HG02642 (cell line): ENCODE measurements around the gene DCAF12.
"Not testable (repeated sequence)": the region's sequence is repeated elsewhere in the genome, so short reads cannot be mapped to it uniquely, and the experiment has no call there.

Source experiments
- ATAC-seq: cut with Tn5 transposase; IDR thresholded peaks from one replicate; pipeline ENCODE4 v1.9.1; 2021; ENCODE audit warnings: mild to moderate bottlenecking; ENCODE audit not compliant: unreplicated experiment, poor library complexity

DCAF12 gene

DNA sequence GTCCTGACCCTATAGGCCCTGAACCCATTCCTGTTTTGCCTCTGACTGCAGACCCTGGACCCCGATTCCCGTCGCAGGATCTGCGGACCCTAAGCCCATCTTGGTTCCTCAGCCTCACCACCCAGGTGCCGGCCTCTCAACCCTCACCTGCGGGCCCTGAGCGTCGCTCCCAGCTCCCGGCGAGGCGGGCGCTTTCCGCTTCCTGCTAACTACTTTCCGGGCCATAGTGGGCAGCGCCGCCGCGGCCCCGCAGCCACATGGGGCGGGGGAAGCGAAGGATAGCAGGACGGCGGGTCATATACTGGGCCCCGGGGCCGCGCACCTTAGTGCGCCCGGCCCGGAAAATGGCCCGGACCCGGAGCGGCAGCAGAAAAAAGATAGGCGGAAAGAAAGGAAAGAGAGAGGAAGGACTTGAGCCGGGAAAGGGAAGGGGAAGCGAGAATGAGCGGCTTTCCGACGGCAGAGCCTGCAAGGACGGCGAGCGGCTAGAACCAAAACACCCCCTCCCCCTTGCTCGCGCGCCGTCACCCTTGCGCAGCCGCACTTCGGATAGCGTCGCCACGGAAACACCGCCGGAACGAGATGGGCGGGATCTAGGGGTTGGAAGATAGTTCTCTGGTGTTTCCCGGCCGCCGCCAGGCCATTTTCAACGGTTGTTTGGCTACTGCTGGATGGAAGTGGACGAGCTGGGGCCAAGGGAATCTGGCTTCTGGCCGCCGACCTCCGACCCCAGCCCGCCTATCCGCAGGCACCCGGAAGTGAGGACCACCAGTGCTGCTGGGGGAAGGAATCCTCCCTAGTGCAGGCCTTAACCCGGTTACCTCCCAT is at the start of gene DCAF12:
TSS of gene DCAF12 (minus strand) at position 492 of the 828 bp plus-strand sequence. CDS start at position 225, 267 bp downstream.
- ATAC-seq = peak; percentile 85

DNA sequence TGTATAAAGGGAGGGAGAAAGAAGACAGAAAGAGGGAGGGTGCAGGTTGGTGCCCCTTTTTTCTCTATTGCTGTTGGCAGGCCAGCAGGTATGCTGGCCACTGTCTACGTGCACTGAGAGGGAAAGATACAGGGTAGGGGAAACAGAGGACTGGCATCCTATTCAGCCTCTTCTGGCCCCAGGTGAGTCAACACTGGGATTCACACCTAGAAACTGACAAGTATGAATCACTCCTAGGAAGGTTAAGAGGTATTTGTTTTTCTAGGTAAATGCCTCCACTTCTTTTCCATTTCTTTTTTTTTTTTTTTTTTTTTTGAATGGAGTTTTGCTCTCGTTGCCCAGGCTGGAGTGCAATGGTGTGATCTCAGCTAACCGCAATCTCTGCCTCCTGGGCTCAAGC is 49.6 kb upstream of the DCAF12 start:
- ATAC-seq = no peak

DNA sequence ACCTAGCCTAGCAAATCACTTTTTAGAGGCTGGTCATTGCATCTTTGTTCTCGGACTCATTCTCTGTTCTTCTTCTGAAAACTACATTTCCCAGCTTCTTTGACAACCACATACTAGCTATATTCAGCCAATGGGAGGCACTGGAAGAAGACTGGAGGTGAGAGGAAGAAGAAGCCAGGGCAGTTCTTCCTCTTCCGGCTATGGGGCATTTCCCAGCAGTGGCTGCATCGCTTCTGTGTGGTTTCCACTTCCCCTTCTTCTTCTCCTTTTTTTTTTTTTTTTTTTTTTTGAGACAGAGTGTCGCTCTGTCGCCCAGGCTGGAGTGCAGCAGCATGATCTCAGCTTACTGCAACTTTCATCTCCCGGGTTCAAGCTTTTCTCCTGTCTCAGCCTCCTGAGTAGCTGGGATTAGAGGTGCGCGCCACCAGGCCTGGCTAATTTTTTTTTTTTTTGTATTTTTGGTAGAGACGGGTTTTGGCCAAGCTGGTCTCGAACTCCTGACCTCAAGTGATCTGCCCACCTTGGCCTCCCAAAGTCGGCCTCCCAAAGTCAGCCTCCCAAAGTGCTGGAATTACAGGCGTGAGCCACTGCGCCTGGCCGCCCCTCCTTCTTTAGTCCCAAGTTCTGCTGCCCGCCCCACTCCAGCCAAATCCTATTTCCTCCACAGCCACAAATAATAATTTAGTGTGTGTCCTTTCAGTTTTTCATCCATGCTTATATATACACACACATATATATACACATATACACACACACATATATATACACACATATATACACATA is 45.4 kb upstream of the DCAF12 start:
- peak; percentile 71 for ATAC-seq

DNA sequence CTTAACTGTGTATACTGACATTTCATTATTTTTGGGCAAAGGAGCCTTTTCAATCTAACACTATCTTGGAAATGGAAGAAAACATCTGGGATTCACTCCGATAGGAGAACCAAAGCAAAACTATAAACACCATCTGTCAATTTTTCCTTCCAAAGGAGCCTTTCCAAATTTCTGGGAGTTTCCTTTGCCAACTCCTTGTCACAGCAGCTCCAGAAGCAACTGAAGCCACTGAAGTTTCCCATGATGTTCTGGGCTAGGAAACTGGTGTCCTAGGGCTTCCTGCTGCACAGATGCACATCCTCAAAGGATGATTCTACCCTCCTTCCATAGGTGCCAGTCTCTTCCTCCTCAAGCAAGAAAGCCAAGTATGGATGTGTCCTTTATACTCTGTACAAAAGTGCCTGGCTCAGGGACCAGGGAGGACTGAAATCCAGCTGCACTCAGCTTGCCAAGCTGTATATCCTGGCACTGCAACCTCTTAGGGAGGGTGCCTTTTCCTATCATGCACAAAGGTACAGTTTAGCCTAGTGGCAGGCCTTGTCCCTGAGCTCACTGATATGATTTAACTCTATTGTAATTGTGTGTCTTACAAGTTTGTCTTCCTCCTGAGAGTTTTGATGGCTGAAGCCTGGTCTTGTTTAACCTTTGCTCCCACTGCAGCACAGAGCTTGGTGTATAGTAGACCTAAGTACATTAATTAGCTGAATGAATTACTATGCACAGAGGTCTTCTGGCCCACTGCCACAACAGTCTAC is 43.9 kb upstream of the DCAF12 start:
- no peak for ATAC-seq

DNA sequence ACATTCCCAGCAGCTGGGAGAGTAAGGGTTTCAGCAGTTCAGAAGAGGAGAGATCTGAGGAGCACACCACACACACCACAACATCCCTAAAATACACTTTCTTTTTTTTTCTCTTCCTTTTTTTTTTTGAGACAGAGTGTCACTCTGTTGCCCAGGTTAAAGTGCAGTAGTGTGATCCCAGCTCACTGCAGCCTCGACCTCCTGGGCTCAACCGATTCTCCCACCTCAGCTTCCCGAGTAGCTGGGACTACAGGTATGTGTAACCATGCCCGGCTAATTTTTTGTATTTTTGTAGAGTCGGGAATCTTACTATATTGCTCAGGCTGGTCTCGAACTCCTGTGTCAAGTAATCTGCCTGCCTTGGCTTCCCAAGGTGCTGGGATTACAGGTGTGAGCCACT is 42.6 kb upstream of the DCAF12 start:
- no peak for ATAC-seq

DNA sequence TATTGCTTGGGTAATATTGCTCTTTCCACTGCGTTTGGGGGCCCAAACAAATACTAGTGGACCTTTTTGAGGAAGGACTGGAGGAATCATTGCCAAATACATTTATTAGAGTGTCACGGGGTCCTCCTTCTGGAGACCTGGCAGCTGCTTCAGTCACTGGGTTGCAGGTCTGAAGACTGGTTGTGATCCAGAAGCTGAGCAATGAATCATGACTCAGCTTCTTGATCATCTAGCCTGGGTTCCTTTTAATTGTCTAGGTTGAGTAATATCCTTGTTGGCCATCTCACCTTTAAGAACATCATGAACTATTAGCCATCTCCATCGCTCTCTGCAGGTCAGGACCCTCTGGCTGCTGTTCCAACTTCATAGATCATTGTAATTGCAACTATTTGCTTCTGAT is 36.9 kb upstream of the DCAF12 start:
- no peak for ATAC-seq

DNA sequence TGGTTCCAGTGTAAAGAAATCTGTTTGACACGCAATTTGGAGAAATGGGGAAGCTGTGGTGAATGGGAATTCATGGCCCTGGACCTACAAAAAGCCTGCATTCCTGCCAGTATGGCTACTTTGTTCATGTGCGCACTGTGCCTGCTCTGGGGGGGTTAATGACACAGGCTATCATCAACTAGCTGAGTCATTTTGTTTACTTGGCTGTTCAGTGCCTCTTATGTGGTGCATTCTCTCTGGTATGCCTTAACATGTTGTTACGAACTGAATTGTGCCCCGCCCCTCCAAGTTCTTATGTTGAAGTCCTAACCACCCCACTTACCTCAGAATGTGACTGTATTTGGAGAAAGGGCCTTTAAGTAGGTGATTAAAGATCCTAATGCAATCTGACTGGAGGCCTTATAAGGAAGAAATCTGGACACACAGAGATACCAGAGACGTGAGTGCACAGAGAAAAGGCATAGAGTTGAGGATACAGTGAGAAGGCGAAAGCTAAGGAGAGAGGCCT is 31.9 kb upstream of the DCAF12 start:
- ATAC-seq = no peak

DNA sequence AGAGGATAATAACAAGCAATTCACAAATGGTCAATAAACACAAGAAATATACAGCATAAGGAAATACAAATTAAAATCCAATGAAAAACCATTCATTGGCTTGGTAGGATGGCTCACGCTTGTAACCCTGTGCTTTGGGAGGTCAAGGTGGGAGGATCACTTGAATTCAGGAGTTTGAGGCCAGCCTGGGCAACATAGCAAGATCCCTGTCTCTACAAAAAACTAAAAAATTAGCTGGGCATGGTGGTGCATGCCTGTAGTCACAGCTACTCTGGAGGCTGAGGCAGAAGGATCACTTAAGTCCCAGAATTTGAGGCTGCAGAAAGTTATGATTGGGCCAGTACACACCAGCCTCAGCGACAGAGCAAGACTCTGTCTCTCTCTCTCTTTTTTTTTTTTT is 31.4 kb upstream of the DCAF12 start:
- ATAC-seq = no peak

DNA sequence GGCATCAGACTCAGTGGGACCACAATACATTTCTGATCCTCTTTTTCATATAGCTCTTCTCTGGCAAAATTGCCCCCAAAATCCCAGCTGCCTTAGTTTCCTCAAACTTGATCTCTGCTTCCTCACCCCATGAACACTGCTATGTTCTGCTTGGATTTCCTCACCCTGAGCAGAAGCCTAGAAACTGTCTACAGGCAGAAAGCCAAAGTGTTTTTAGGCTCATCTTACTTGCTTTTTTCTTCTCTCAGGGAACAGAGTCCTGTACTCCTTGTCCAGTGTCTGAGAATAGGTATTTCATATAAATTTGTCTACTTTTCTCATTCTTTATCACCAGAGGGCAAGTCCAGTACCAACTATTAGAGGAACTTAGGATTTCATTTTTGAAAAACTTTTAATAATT is 30.8 kb upstream of the DCAF12 start:
- no peak for ATAC-seq

DNA sequence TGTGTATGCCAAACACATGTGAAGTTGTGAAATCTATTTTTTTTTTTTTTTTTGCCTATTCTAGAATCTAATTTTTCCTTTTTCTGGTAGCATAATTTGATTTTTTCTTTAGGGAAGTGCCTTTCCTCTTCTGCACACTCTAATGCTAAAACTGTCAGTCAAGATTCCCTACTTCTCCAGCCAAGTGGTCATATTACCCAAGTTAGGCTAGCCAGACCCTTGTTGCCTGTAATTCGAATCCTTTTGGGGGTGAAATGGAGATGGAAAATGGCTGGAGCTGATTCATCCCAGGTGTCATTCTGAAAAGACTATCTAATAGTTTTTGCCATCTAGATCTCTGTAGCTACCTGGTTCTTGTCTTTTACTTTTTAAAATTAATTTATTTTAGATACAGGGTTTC is 27.6 kb upstream of the DCAF12 start:
- ATAC-seq = no peak

DNA sequence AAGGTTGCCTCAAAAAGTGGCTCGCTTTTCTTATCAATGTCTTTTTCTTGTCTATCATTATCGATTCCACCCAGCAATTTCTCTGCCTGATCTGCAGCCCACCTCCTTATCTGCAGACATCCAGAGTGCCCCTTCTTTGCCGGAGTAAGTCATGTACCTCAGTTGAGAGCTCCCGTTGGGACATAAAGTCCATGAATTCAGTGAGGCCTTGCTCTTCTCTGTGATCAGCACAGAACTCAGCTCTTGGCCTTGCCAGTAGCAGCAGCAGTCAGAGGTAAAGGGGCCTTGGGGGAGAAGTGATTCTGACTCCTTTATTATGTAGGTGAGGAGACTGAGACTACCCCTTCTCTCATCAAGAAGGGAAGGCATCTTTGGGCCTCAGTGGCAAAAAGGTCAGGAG is 24.9 kb upstream of the DCAF12 start:
- no peak for ATAC-seq

DNA sequence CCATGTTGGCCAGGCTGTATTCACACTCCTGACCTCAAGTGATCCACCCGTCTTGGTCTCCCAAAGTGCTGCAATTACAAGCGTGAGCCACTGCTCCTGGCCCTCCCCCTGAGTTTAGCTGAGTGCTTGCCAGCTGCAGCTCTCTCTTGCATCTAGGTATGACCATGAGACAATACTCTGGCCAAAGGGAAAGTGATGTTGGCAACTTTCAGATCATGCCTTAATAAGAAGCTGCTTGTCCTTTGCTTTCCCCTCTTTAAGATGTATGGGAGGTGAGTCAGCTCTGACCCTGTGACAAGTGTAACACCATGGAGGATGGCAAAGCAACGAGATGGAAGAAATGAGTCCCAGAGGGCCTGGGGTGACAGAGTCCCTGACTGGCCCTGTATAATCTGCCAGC is 18.7 kb upstream of the DCAF12 start:
- ATAC-seq = no peak

DNA sequence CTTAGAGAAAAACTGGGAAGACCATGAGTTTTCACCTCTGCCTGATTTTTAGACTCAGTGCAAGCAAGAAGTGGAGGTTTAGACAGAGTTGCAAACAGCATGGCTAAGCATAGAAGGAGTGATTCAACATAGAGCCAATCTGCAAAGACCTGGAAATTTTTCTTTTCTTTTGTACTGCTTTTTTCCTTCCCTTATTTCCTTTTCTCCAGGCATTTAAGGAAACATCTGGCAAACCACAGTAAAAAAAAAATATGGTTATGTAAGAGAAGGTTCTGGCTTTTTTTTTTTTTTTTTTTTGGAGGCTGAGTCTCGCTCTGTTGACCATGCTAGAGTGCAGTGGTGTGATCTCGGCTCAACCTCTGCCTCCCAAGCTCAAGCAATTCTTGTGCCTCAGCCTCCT is 16.6 kb upstream of the DCAF12 start:
- no peak for ATAC-seq

DNA sequence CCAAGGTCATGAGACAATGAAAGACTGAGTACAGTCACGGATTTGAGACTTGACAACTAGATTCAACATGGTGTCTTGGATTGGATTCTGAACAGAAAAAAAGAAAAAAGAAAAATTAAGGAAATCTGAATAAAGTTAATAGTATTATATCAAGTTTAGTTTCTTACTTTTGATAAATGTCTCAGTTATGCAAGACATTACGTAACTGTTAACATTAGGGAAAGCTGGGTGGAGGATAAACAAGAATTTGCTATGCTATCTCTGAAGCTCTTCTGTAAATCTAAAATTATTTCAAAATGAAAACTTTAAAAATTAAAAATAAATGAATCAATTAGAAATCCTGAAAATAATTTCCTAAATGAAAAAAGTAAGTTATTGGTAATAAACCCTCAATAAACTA is 14.4 kb upstream of the DCAF12 start:
- no peak for ATAC-seq

DNA sequence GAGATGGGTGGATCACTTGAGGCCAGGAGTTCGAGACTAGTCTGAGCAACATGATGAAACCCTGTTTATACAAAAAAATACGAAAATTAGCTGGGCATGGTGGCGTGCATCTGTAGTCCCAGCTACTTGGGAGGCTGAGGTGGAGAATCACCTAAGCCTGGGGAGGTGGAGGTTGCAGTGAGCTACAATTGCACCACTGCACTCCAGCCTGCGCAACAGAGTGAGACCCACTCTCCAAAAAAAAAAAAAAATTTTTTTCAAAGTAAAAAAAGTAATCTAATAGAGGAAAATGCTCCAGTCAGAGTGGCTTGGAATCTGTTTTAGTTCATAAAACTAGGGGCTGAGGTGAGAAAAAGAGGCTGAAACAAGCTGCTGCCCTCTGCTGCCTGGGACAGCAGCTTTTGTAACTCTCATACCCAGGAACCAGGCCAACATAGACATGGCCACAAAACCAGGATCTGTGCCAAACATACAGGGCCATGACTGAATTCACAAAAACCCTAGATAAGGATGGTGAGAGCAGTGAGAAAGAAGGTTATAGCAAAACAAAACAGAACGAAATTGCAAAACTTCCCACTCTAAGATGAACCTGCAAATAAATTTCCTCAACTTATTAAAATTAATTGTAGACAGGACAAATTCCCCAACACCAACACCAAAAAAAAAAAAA is 13.1 kb upstream of the DCAF12 start:
- no peak for ATAC-seq

DNA sequence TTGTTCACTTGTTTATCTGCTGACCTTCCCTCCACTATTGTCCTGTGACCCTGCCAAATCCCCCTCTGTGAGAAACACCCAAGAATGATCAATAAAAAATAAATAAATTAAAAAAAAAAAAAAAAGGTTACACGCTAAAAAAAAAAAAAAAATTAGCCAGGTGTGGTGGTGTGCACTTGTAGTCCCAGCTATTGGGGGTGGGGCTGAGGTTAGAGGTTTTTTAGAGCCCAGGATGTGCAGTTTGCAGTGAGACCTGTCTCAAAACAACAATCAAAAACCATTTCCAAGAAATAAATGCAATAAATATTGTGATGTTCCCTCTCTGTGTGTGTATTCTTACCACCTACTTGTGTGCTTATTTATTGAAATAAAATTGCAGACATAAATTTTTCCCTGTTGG is 12.1 kb upstream of the DCAF12 start:
- not testable (repeated sequence) for ATAC-seq

DNA sequence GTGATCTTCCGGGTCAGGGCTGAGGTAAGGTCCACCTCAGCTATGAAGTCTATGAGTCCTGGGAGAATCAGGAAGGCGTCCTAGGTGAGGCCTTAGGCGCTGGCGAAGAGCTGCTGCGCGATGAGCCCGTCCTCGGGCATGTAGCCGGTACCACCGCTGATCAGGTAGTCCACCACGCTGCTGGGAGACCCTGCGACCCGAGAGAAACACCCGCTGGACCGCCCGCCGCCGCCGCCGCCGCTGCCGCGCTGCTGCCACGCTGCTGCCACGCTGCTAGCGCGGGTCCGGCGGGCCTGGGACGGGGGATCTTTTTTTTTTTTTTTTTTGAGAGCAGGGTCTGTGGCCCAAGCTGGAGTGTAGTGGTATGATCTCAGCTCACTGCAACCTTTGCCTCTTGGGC is 8.0 kb upstream of the DCAF12 start:
- ATAC-seq = no peak

DNA sequence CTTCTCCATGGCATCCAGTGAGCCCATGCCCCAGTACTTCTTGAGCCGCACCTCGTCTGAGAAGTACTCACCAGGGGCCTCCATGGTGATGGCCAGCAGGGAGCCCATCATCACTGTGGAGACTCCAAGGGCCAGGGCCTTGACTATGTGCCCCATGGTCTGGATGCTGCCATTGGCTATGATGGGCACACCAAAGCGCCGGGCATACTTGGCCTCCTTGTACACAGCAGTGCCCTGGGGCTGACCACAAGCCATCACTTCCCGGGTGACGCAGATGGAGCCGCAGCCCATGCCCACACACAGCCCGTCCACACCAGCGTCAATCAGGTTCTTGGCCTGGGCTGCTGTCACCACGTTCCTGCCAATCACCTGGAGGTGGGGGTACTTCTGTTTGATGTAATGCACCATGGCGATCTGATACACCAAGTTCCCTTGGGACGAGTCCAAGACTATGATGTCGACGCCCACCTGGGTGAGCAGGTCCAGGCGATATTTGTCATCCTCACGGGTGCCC is 7.0 kb upstream of the DCAF12 start:
- ATAC-seq = no peak

DNA sequence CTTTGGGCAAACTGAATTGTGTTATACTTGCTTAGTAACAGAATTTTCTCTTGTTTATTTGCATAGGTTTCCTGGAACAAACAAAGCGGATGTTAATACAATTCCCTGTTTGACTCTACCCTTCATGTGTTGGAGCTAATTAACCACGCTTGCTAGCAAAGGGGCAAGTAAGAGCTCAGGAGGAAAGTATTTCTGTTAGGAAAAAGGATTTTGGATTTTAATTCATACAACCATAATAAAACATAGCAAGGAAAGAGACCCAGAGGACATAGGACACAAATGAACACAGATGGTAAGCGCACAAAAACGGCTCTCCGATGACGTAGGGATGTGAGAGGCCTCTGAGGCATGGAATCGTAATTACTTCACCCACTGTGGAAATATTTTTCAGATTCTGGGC is 5.1 kb upstream of the DCAF12 start:
- ATAC-seq = no peak
